ENCODE measurements around the gene PCBP3.
"Not testable (repeated sequence)": the region's sequence is repeated elsewhere in the genome, so short reads cannot be mapped to it uniquely, and the experiment has no call there.

Gene PCBP3

GRCh38 chr21:45845770-45846090 is 202.2 kb downstream of the PCBP3 start:
- TF ChIP-seq, protein P1, sequence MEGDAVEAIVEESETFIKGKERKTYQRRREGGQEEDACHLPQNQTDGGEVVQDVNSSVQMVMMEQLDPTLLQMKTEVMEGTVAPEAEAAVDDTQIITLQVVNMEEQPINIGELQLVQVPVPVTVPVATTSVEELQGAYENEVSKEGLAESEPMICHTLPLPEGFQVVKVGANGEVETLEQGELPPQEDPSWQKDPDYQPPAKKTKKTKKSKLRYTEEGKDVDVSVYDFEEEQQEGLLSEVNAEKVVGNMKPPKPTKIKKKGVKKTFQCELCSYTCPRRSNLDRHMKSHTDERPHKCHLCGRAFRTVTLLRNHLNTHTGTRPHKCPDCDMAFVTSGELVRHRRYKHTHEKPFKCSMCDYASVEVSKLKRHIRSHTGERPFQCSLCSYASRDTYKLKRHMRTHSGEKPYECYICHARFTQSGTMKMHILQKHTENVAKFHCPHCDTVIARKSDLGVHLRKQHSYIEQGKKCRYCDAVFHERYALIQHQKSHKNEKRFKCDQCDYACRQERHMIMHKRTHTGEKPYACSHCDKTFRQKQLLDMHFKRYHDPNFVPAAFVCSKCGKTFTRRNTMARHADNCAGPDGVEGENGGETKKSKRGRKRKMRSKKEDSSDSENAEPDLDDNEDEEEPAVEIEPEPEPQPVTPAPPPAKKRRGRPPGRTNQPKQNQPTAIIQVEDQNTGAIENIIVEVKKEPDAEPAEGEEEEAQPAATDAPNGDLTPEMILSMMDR (IDR thresholded peaks at IDR 0.05), result no peak
- TF ChIP-seq ZFX (IDR thresholded peaks at IDR 0.05; ENCODE audit: borderline replicate concordance), result no peak
- H3K27ac ChIP-seq, result no peak overlapping the region

- TF ChIP-seq, protein P1 (IDR thresholded peaks at IDR 0.05), result no peak
- no peak for TF ChIP-seq ZFX (IDR thresholded peaks at IDR 0.05; ENCODE audit: borderline replicate concordance)
- no peak overlapping the region for H3K27ac ChIP-seq
These were observed 203.0 kb downstream of the PCBP3 start for GRCh38 chr21:45846373-45847160.

GRCh38 chr21:45847870-45848269 is 204.3 kb downstream of the PCBP3 start:
- TF ChIP-seq, protein P1 (IDR thresholded peaks at IDR 0.05), result no peak
- TF ChIP-seq ZFX (IDR thresholded peaks at IDR 0.05; ENCODE audit: borderline replicate concordance), result no peak
- H3K27ac ChIP-seq, result no peak overlapping the region

GRCh38 chr21:45848331-45848730 is 204.8 kb downstream of the PCBP3 start:
- H3K27ac ChIP-seq, result no peak overlapping the region
- TF ChIP-seq, protein P1 (IDR thresholded peaks at IDR 0.05), result no peak
- no peak for TF ChIP-seq ZFX (IDR thresholded peaks at IDR 0.05; ENCODE audit: borderline replicate concordance)

DNA sequence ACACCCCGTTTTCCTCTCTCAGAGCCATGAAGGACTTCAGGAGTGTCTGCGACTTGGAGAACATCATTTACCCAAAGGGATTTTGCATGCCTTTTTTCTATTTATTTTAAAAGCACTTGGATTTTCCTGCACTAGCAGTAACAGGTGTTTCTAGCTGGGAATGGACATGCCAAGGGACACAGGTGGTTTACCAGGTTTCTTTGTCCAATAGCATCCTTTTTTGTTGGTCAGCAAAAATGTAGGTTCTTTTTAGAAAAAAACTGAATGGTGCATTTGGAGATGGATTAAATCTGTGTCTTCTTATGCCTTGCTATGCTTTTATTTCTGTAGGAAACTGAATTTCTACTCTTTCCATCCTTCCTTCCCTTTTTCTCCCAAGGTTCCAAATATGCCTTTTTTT is 205.3 kb downstream of the PCBP3 start:
- no peak overlapping the region for H3K27ac ChIP-seq
- TF ChIP-seq, protein P1 (IDR thresholded peaks at IDR 0.05), result no peak
- no peak for TF ChIP-seq ZFX (IDR thresholded peaks at IDR 0.05; ENCODE audit: borderline replicate concordance)

GRCh38 chr21:45849651-45850050 is 206.1 kb downstream of the PCBP3 start:
- TF ChIP-seq, protein P1 (IDR thresholded peaks at IDR 0.05), result no peak
- TF ChIP-seq ZFX (IDR thresholded peaks at IDR 0.05; ENCODE audit: borderline replicate concordance), result no peak
- H3K27ac ChIP-seq, result no peak overlapping the region

- TF ChIP-seq, protein P1 (IDR thresholded peaks at IDR 0.05), result no peak
- no peak for TF ChIP-seq ZFX (IDR thresholded peaks at IDR 0.05; ENCODE audit: borderline replicate concordance)
- no peak overlapping the region for H3K27ac ChIP-seq
These were observed 206.7 kb downstream of the PCBP3 start for GRCh38 chr21:45850181-45850580.

GRCh38 chr21:45852386-45852785 is 208.9 kb downstream of the PCBP3 start:
- not testable (repeated sequence) for H3K27ac ChIP-seq

All from 22Rv1 (cell line).